HAP-1 (cell line): ENCODE results near the gene B3GNT3.

ENCODE experiments used
- DNase-seq, 2 experiments: peaks; one replicate each; pipeline ENCODE4 v3.0.0-alpha.2; 2016 to 2020; ENCODE audit warnings: low spot score in 2 of 2
- H3K27me3 ChIP-seq: fragments of 250-450 bp; sonication (Bioruptor Pico); 2 replicates; pipeline ENCODE4 v1.5.1; 2020; ENCODE audit warnings: low read depth, mild to moderate bottlenecking, moderate library complexity
- H3K36me3 ChIP-seq: fragments of 250-450 bp; sonication (Bioruptor Pico); replicated peaks from 2 replicates; pipeline ENCODE4 v1.5.1; 2020; ENCODE audit warnings: mild to moderate bottlenecking
- H3K4me1 ChIP-seq: fragments of 250-450 bp; sonication (Bioruptor Pico); 2 replicates; pipeline ENCODE4 v1.5.1; 2020; ENCODE audit warnings: mild to moderate bottlenecking
- H3K4me3 ChIP-seq: fragments of 250-450 bp; sonication (Bioruptor Pico); 2 replicates; pipeline ENCODE4 v1.5.1; 2020; ENCODE audit warnings: mild to moderate bottlenecking, moderate library complexity
- H3K9me3 ChIP-seq: fragments of 250-450 bp; sonication (Bioruptor Pico); 2 replicates; pipeline ENCODE4 v1.5.1; 2020; ENCODE audit warnings: mild to moderate bottlenecking, moderate library complexity
- in situ Hi-C: fragments of 300-500 bp; cut with MboI; formaldehyde crosslinking; loops from 3 replicates; pipeline ENCODE4 v1.14.3; 2020; ENCODE audit warnings: low sequenced_read_pairs, inconsistent platforms, mixed read lengths

Gene B3GNT3

DNA sequence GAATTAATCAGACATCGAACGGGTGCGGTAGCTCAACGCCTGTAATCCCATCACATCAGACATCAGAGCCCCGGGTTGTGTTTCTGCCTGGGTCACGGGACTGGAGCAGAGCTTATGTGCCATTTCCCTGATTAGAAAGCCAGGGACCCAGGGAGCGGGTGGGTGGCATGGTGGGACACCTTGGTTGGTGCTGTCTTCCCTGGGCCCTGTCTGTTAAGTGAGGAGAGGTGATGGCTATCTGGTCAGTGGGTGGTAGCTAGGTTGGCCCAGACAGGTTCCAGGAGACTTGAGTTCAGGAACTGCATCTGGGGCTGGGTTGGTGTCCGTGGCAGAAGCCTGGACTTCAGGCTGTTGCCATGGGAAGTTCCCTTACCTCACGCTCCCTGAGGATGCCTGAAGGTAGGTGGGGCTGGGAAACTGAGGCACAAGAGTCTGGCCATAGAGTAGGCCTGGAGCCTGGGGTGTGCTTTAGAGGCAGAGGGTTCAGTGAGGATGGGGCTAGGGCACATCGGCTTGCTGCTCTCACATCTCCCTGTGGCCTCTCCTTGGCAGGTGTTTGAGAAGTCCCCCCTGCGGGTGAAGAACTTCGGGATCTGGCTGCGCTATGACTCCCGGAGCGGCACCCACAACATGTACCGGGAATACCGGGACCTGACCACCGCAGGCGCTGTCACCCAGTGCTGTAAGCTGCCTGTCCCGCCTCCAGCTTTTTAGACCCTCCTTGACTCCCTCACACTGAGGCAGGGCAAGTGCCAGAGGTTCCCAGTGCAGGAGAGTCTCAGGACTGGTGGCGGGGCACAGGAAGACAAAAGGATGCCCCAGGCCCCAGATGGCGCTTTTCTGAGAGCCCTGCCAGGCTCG lies 66.8 kb downstream of the B3GNT3 start:
- H3K9me3 ChIP-seq: no peaks in the 10 kb centered on the region
- H3K36me3 ChIP-seq: peaks cover 59% of the 10 kb centered on the region
- peaks cover 13% of the 10 kb centered on the region for H3K4me1 ChIP-seq
- peak overlapping the region; percentile 98 for H3K4me3 ChIP-seq
- DNase-seq: peak in 1 of 2 experiments; percentile 38
- no peaks in the 10 kb centered on the region for H3K27me3 ChIP-seq
- in situ Hi-C loops: no loop called here

- Histone ChIP-seq H3K9me3 (no peaks in the 10 kb centered on the region), H3K36me3 (peaks cover 59% of the 10 kb centered on the region), H3K27me3 (no peaks in the 10 kb centered on the region), H3K4me3 (no peak overlapping the region), H3K4me1 (peaks cover 13% of the 10 kb centered on the region)
- DNase-seq: peak in 1 of 2 experiments; percentile 37
- in situ Hi-C loops: no loop called here
Measured at GRCh38 chr19:17862711-17863519, 68.0 kb downstream of the B3GNT3 start.
